Measurements from ENCODE around the gene PCSK5. TPM values are rescaled to one million over a fixed set of nuclear protein-coding genes. Genes with fewer than 3 reads are reported as not detected.
"Not testable (repeated sequence)": the region's sequence is repeated elsewhere in the genome, so short reads cannot be mapped to it uniquely, and the experiment has no call there.

Gene PCSK5
- total RNA-seq, 1 donor from 2014 or later = 30.7 TPM

DNA sequence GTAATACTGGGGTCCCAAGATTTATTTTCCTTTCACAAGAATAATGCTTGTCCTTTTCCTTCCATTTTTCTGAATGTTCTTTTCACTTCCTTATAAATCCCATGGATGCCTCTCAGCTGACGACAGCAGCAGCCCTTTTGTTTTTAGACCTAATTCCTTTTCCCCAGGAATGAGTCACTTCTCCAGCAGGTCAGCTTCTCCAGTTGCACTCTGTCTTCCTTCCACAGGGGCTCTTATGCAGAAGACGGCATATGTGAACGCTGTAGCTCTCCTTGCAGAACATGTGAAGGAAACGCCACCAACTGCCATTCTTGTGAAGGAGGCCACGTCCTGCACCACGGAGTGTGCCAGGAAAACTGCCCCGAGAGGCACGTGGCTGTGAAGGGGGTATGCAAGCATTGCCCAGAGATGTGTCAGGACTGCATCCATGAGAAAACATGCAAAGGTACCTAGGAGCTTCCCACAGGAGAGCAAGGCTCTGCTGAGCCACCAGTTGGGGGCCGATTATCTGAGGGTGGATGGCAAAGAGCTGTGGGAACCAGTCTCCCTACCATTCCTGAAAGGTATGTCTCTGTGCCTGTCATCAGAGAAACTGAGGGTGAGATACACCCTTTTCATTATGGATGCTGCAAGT is 430.8 kb downstream of the PCSK5 start:
- H3K27me3 Mint-ChIP-seq = no peaks in the 10 kb centered on the region
- no peak for DNase-seq (ENCODE audit: extremely low spot score, unreplicated experiment)
- TF ChIP-seq, protein P1, sequence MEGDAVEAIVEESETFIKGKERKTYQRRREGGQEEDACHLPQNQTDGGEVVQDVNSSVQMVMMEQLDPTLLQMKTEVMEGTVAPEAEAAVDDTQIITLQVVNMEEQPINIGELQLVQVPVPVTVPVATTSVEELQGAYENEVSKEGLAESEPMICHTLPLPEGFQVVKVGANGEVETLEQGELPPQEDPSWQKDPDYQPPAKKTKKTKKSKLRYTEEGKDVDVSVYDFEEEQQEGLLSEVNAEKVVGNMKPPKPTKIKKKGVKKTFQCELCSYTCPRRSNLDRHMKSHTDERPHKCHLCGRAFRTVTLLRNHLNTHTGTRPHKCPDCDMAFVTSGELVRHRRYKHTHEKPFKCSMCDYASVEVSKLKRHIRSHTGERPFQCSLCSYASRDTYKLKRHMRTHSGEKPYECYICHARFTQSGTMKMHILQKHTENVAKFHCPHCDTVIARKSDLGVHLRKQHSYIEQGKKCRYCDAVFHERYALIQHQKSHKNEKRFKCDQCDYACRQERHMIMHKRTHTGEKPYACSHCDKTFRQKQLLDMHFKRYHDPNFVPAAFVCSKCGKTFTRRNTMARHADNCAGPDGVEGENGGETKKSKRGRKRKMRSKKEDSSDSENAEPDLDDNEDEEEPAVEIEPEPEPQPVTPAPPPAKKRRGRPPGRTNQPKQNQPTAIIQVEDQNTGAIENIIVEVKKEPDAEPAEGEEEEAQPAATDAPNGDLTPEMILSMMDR (conservative IDR thresholded peaks at IDR 0.05) = no peak
- no peak overlapping the region for H3K4me3 Mint-ChIP-seq
- H3K9me3 Mint-ChIP-seq = no peaks in the 10 kb centered on the region
- no peak overlapping the region for H3K27ac Mint-ChIP-seq
- no peaks in the 10 kb centered on the region for H3K36me3 Mint-ChIP-seq
- no peaks in the 10 kb centered on the region for H3K4me1 Mint-ChIP-seq (ENCODE audit: unreplicated experiment)

DNA sequence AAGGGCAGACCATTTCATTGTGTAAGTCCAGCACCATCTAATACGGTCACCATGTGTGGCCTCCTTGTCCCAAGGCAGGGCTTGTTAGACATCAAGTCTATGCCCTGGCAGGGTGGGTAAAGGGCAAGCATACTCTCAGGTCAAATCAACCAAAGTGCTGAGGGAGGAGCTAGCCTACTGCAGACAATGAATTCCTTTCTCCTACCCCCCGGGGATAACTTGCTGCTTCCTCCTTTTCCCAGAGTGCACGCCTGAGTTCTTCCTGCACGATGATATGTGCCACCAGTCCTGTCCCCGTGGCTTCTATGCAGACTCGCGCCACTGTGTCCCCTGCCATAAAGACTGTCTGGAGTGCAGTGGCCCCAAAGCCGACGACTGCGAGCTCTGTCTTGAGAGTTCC is 432.3 kb downstream of the PCSK5 start:
- no peak overlapping the region for H3K27ac Mint-ChIP-seq
- TF ChIP-seq, protein P1 (conservative IDR thresholded peaks at IDR 0.05) = no peak
- H3K9me3 Mint-ChIP-seq = no peaks in the 10 kb centered on the region
- no peaks in the 10 kb centered on the region for H3K36me3 Mint-ChIP-seq
- H3K27me3 Mint-ChIP-seq = no peaks in the 10 kb centered on the region
- DNase-seq (ENCODE audit: extremely low spot score, unreplicated experiment) = no peak
- H3K4me3 Mint-ChIP-seq = no peak overlapping the region
- no peaks in the 10 kb centered on the region for H3K4me1 Mint-ChIP-seq (ENCODE audit: unreplicated experiment)

DNA sequence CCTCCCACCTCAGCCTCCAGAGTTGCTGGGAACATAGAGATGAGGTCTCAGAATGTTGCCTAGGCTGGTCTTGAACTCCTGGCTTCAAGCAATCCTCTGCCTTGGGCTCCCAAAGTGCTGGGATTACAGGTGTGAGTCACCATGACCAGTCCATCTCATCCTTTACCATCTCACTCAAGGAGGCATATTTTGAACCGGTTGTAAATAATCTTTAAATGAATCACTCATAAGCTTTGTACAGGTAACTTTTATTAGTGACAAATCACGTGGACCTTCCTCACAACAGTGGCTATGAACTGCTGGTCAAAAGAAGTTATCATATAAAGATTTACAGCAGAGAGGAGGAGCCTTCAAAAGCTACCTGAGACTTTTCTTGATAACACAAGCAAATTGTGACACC is 433.0 kb downstream of the PCSK5 start:
- Mint-ChIP-seq H3K27me3 (peaks cover 3% of the 10 kb centered on the region), H3K27ac (no peak overlapping the region), H3K4me3 (no peak overlapping the region), H3K36me3 (no peaks in the 10 kb centered on the region), H3K9me3 (no peaks in the 10 kb centered on the region), H3K4me1 (ENCODE audit: unreplicated experiment) (no peaks in the 10 kb centered on the region)
- DNase-seq (ENCODE audit: extremely low spot score, unreplicated experiment) = no peak
- TF ChIP-seq, protein P1 (conservative IDR thresholded peaks at IDR 0.05) = no peak

DNA sequence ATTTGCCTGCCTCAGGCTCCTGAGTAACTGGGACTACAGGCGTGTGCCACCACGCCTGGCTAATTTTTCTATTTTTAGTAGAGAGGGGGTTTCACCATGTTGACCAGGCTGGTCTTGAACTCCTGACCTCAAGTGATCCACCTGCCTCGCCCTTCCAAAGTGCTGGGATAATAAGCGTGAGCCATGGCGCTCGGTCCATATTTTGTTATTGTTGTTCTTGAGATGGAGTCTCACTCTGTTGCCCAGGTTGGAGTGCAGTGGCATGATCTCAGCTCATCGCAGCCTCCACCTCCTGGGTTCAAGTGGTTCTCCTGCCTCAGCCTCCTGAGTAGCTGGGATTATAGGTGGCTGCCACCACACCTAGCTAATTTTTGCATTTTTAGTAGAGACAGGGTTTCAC is 433.6 kb downstream of the PCSK5 start:
- not testable (repeated sequence) for H3K4me1 Mint-ChIP-seq (ENCODE audit: unreplicated experiment); H3K9me3 Mint-ChIP-seq; H3K4me3 Mint-ChIP-seq; H3K36me3 Mint-ChIP-seq; DNase-seq (ENCODE audit: extremely low spot score, unreplicated experiment); H3K27me3 Mint-ChIP-seq; H3K27ac Mint-ChIP-seq

DNA sequence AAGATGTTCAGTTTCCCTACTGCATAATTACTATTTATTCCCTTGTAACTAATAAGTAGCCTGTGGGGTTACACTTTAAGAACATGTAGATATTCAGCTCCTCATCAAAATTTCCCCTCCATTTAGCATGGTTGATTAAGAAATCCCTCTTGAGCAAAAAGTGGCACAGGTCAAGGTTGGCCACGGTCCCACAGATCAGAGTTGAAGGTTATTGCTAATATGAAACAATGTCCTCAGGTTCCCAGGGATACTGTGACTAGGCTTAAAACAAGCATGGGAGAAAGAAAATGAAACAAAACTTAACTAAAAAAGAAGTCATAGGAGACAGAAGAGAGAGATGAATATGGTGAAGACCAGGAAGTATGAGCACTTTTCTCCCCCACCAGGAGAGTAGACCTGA is 439.6 kb downstream of the PCSK5 start:
- peaks cover 20% of the 10 kb centered on the region for H3K27me3 Mint-ChIP-seq
- H3K4me1 Mint-ChIP-seq (ENCODE audit: unreplicated experiment) = peaks cover 5% of the 10 kb centered on the region
- H3K27ac Mint-ChIP-seq = no peak overlapping the region
- no peak overlapping the region for H3K4me3 Mint-ChIP-seq
- H3K36me3 Mint-ChIP-seq = no peaks in the 10 kb centered on the region
- DNase-seq (ENCODE audit: extremely low spot score, unreplicated experiment) = no peak
- peaks cover 5% of the 10 kb centered on the region for H3K9me3 Mint-ChIP-seq
- TF ChIP-seq, protein P1 (conservative IDR thresholded peaks at IDR 0.05) = no peak

DNA sequence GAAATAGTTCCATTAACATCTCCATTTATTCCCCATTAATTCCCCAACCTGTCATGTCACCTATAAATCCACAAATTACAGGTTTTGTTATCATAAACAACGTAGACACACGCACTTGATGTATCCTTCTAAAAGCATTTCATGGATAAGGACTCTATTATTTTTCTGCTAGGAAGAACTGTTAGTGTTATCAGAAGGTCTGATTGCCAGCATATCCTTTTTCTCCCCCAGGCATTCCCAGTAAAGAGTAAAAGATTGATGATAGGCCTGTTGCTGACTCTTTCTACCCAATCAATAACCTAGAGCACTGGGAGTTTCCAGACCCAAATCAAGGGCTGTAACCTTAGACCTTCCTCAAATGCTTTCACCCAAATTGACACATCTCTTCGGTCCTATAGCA is 442.9 kb downstream of the PCSK5 start:
- Mint-ChIP-seq H3K27me3 (peaks cover 18% of the 10 kb centered on the region), H3K27ac (no peak overlapping the region), H3K4me3 (no peak overlapping the region), H3K4me1 (ENCODE audit: unreplicated experiment) (peaks cover 5% of the 10 kb centered on the region), H3K36me3 (no peaks in the 10 kb centered on the region), H3K9me3 (peaks cover 5% of the 10 kb centered on the region)
- no peak for DNase-seq (ENCODE audit: extremely low spot score, unreplicated experiment)
- TF ChIP-seq, protein P1 (conservative IDR thresholded peaks at IDR 0.05) = no peak
